ENCODE measurements around the gene KDM4C.

DNA sequence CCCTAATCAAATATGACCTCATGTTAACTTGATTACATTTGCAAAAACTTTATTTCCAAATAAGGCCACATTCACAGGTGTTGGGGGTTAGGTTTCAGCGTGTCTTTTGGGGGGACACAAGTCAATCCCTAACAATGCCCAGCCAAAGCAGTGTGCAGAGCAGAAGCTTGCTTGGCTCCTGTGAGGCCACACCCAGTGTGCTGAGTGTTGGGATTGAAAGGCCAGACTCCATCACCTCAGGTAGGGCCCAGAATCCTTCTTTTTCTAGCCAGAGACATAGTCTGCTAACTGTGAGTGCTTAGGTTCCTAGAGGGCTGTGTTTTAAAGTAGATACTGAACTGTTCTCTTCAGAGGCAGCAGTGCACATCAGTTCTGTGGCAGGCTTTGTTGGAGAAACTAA lies 27.9 kb downstream of the KDM4C start:
- TF ChIP-seq, protein P1, sequence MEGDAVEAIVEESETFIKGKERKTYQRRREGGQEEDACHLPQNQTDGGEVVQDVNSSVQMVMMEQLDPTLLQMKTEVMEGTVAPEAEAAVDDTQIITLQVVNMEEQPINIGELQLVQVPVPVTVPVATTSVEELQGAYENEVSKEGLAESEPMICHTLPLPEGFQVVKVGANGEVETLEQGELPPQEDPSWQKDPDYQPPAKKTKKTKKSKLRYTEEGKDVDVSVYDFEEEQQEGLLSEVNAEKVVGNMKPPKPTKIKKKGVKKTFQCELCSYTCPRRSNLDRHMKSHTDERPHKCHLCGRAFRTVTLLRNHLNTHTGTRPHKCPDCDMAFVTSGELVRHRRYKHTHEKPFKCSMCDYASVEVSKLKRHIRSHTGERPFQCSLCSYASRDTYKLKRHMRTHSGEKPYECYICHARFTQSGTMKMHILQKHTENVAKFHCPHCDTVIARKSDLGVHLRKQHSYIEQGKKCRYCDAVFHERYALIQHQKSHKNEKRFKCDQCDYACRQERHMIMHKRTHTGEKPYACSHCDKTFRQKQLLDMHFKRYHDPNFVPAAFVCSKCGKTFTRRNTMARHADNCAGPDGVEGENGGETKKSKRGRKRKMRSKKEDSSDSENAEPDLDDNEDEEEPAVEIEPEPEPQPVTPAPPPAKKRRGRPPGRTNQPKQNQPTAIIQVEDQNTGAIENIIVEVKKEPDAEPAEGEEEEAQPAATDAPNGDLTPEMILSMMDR (IDR thresholded peaks at IDR 0.05), result no peak
- no peak for TF ChIP-seq POLR2A (IDR thresholded peaks at IDR 0.05)
